ENCODE measurements around the gene CRYBA2. TPM values are rescaled to one million over a fixed set of nuclear protein-coding genes. Genes with fewer than 3 reads are reported as not detected.

The CRYBA2 gene
- total and polyA plus RNA-seq, 3 donors from 2014 or later, result 0.56 to 2.9 (median 2.7) TPM

- no peak for DNase-seq
- Histone ChIP-seq H3K9me3 (no peaks in the 10 kb centered on the region), H3K4me1 (peaks cover 27% of the 10 kb centered on the region), H3K27me3 (peaks cover 10% of the 10 kb centered on the region), H3K27ac (no peak overlapping the region), H3K36me3 (ENCODE audit: low read depth, missing control alignments) (no peaks in the 10 kb centered on the region), H3K4me3 (peak overlapping the region in 1 of 2 donors; percentile 23)
- intact Hi-C loops (cut with DNase I; ENCODE audit: low total_unique reads), result no loop called here
- 1 to 2% methylated on average over 34 to 50 of the region's 50 CpGs for WGBS, 2 donors
- TF ChIP-seq CTCF (IDR thresholded peaks at IDR 0.05), result no peak
- TF ChIP-seq POLR2A (IDR thresholded peaks at IDR 0.05), result no peak
These were observed 8.8 kb downstream of the CRYBA2 start for GRCh38 chr2:218984239-218985020.

GRCh38 chr2:218983934-218984238, 9.3 kb downstream of the CRYBA2 start:
- DNase-seq, result no peak
- H3K36me3 ChIP-seq (ENCODE audit: low read depth, missing control alignments), result no peaks in the 10 kb centered on the region
- 6% methylated on average over 10 of the region's 10 CpGs; no CpG with 5 or more reads in 1 of the 2 donors for WGBS, 2 donors
- no peak overlapping the region for H3K27ac ChIP-seq
- no peaks in the 10 kb centered on the region for H3K9me3 ChIP-seq
- no peak for TF ChIP-seq POLR2A (IDR thresholded peaks at IDR 0.05)
- H3K4me3 ChIP-seq, result peak overlapping the region in 1 of 2 donors; percentile 23
- intact Hi-C loops (cut with DNase I; ENCODE audit: low total_unique reads), result no loop called here
- peaks cover 27% of the 10 kb centered on the region for H3K4me1 ChIP-seq
- H3K27me3 ChIP-seq, result peaks cover 10% of the 10 kb centered on the region

- no peak for DNase-seq
- WGBS, 2 donors, result 8 to 14% methylated on average over 15 to 23 of the region's 23 CpGs
- TF ChIP-seq CTCF (IDR thresholded peaks at IDR 0.05) (no peak), POLR2A (IDR thresholded peaks at IDR 0.05) (no peak)
- no peaks in the 10 kb centered on the region for H3K9me3 ChIP-seq
- H3K27ac ChIP-seq, result no peak overlapping the region
- peaks cover 10% of the 10 kb centered on the region for H3K27me3 ChIP-seq
- no peaks in the 10 kb centered on the region for H3K36me3 ChIP-seq (ENCODE audit: low read depth, missing control alignments)
- H3K4me1 ChIP-seq, result peaks cover 27% of the 10 kb centered on the region
- H3K4me3 ChIP-seq, result no peak overlapping the region
- intact Hi-C loops (cut with DNase I; ENCODE audit: low total_unique reads), result no loop called here
These were observed 9.8 kb downstream of the CRYBA2 start for GRCh38 chr2:218983263-218983933.

GRCh38 chr2:218982586-218983262, 10.5 kb downstream of the CRYBA2 start:
- no peaks in the 10 kb centered on the region for H3K36me3 ChIP-seq (ENCODE audit: low read depth, missing control alignments)
- no peak for TF ChIP-seq POLR2A (IDR thresholded peaks at IDR 0.05)
- no peak for TF ChIP-seq CTCF (IDR thresholded peaks at IDR 0.05)
- no peaks in the 10 kb centered on the region for H3K9me3 ChIP-seq
- H3K27ac ChIP-seq, result no peak overlapping the region
- no peak overlapping the region for H3K4me3 ChIP-seq
- H3K4me1 ChIP-seq, result peaks cover 27% of the 10 kb centered on the region
- no peak for DNase-seq
- intact Hi-C loops (cut with DNase I; ENCODE audit: low total_unique reads), result no loop called here
- WGBS, 2 donors, result 5 to 13% methylated on average over 11 to 28 of the region's 28 CpGs
- H3K27me3 ChIP-seq, result peaks cover 10% of the 10 kb centered on the region

- WGBS, 2 donors, result 1 to 4% methylated on average over 17 to 66 of the region's 69 CpGs
- peaks cover 27% of the 10 kb centered on the region for H3K4me1 ChIP-seq
- H3K36me3 ChIP-seq (ENCODE audit: low read depth, missing control alignments), result no peaks in the 10 kb centered on the region
- no peak for TF ChIP-seq POLR2A (IDR thresholded peaks at IDR 0.05)
- no peak for TF ChIP-seq CTCF (IDR thresholded peaks at IDR 0.05)
- no peaks in the 10 kb centered on the region for H3K9me3 ChIP-seq
- intact Hi-C loops (cut with DNase I; ENCODE audit: low total_unique reads), result no loop called here
- peaks cover 10% of the 10 kb centered on the region for H3K27me3 ChIP-seq
- H3K27ac ChIP-seq, result no peak overlapping the region
- DNase-seq, result peak; percentile 36
- H3K4me3 ChIP-seq, result no peak overlapping the region
These were observed 11.2 kb downstream of the CRYBA2 start for GRCh38 chr2:218981881-218982585.
